LNCaP clone FGC (cell line): ENCODE measurements around the gene KREMEN1.
A peak's percentile ranks its signal among the peaks of the same experiment; 100 is the strongest.

Source experiments
- DNase-seq: peaks from one replicate; pipeline ENCODE4 v3.0.0-alpha.2; 2011; ENCODE audit warnings: low read depth
- H3K4me3 ChIP-seq: 2 replicates; pipeline ENCODE4 v1.5.1; 2011; ENCODE audit warnings: mild to moderate bottlenecking, low read depth, low read length, control low read depth
- TF ChIP-seq, protein P1 (sequence below): IDR thresholded peaks from 2 replicates; pipeline ENCODE4 v1.5.1; 2012; ENCODE audit warnings: mild to moderate bottlenecking; ENCODE audit not compliant: control insufficient read depth, insufficient read depth; ENCODE audit errors: extremely low read depth

The KREMEN1 gene

DNA sequence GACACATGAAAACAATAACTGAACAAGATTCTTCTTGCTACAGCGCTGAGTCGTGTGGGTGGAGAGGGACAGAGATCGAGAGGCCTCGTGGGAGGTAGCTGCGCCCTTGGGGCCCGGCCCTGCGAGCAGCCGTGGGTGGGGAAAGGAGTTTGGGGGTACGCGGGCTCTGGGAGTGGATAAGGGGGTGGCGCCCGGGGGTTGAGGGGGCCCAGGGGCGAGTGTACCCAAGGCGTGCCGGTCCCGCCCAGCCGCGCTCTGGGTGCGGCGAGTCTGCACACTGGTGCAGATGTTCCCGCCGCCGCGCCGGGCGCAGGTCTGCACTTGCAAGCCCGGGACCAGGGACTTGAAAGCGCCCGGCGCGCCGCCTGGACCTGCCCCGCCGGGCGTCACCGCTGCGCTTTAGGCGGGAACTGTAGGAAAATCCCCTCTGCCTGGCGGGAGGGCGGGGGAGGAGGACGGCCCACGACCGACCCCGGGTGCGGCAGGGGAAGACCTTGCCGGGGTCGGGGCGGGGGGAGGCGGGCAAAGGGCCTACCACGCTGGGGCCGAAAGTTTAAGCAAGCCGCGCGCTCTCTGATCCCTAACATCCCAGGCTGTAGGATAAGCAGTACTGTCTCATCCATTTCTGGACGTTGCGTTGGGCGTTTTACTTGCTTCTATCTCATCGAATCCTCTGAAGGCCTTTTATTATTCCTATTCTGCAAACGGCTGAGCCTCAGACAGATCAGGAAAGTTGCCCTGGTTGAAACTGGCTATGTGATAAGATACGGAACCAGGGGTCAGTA is 1.4 kb upstream of the KREMEN1 start:
- H3K4me3 ChIP-seq, result no peak overlapping the region
- TF ChIP-seq, protein P1, sequence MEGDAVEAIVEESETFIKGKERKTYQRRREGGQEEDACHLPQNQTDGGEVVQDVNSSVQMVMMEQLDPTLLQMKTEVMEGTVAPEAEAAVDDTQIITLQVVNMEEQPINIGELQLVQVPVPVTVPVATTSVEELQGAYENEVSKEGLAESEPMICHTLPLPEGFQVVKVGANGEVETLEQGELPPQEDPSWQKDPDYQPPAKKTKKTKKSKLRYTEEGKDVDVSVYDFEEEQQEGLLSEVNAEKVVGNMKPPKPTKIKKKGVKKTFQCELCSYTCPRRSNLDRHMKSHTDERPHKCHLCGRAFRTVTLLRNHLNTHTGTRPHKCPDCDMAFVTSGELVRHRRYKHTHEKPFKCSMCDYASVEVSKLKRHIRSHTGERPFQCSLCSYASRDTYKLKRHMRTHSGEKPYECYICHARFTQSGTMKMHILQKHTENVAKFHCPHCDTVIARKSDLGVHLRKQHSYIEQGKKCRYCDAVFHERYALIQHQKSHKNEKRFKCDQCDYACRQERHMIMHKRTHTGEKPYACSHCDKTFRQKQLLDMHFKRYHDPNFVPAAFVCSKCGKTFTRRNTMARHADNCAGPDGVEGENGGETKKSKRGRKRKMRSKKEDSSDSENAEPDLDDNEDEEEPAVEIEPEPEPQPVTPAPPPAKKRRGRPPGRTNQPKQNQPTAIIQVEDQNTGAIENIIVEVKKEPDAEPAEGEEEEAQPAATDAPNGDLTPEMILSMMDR, result no peak
- no peak for DNase-seq

DNA sequence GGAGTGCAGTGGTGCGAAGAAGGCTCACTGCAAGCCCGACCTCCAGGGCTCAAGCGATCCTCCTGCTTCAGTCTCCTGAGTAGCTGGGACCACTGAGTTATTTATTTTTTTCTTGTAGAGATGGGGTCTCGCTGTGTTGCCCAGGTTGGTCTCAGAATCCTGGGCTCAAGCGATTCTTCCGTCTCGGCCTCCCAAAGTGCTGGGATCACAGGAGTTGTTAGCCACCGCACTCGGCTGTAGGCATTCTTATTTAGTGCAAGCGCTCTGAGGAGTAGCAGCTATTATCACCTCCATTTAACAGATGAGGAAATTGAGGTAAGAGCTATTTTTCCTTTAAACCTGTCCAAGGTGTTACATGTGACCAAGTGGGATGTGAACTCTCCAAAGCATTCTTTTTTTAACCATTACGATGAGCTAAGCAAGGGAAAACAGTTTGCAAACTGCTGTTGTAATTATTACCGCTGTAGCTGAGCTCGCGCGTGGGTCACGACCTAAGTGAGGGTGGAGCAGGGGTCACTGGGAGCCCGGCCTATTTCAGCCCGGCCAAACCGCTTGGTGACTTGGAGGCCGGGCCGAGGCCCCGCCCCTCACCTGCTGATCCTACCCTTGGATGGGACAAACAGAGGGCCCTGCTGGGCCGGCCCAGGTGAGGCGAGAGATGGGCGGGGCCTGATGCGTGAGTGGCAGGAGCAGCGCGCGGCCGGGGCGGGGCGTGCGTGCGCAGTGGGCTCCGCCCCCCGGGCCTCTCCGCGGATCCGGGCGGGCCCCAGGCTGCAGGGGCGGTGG is 449 bp upstream of the KREMEN1 start:
- TF ChIP-seq, protein P1, result no peak
- DNase-seq, result peak; percentile 81
- H3K4me3 ChIP-seq, result no peak overlapping the region

DNA sequence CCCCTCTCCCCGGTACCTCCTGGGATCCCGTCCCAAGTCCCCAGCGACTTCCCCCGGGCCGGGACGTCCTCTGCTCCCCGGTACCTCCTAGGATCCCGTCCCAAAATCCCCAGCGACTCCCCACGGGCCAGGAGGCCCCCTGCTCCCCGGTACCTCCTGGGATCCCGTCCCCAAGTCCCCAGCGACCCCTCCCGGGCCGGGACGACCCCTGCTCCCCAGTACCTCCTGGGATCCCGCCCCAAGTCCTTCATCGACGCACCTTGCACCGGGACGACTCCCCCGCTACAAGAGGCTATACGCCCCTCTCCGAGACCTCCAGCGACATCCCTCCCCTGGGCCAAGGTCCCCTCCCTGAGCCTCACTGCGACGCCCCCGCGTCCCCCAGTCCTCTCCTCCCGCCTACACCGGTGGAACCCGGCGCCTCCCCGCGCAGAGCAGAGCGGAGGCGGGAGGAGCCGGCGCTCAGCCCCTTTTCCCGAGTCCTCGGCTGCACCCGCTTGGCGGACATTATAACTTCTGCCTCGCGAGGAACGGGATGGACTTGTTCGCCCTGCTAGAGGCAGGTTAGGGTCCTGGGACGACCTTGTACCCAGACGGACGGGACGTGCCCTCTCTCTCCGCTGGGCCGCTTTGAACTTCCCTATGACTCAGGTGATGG is 912 bp downstream of the KREMEN1 start:
- TF ChIP-seq, protein P1, result no peak
- H3K4me3 ChIP-seq, result peak overlapping the region; percentile 64
- DNase-seq, result no peak

DNA sequence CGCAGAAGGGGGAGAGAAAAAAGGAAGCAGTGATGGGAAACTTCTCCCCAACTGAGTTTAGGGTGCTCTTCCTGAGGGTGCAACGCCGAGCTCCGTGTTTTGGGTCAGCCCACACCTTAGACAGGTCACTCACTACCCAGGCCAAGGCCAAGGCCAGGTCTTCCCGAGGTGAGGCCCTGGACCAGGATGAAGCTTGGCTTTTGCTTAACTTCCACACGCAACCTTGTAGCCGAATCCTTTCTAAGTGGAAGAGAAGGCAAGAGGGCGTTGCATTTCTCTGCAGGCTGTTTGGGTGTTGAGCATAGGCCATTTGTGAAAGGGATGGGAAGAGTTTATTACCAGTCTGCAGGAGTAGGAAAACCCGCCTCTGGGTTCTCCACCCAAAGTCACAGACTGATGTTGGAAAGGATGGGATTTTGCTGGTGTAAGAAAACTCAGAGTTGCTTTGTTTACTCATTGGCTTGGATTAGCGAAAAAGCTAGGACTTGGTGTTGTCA is 1.5 kb downstream of the KREMEN1 start:
- TF ChIP-seq, protein P1, result no peak
- H3K4me3 ChIP-seq, result no peak overlapping the region
- no peak for DNase-seq

DNA sequence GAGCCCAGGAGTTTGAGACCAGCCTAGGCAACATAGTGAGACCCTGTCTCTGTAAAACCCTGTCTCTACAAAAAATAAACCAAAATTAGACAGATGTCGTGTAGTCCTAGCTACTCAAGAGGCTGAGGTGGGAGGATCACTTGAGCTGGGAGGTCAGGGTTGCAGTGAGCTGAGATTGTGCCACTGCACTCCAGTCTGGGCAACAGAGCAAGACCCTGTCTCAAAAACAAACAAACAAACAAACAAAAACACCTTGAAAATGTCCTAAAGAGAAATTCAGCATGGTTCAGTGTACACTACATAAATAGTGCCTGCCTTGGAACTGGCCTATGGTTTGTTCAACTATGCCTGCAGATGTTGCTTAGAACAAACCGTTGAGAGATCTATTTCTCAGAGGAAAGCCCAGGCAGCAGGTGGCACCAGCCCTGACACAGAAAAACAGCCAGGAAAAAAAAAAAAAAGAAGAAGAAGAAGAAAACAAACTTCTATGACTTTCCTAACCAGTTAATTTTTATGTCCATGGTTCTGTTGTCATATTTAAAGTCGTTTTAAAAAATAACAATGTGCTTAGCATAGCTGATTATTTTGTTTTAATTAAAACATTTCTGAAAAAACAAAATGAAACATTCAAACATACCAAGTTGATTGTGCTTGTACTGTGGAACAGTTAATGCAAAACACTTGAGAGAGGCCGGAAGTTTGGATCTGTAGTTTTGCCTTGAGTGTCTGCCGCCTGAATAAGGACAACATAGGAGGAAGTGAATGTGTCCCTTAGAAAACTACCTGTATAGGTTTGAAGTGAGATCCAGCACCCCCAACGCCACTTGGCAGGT is 5.4 kb downstream of the KREMEN1 start:
- H3K4me3 ChIP-seq, result no peak overlapping the region
- TF ChIP-seq, protein P1, result no peak
- DNase-seq, result no peak

DNA sequence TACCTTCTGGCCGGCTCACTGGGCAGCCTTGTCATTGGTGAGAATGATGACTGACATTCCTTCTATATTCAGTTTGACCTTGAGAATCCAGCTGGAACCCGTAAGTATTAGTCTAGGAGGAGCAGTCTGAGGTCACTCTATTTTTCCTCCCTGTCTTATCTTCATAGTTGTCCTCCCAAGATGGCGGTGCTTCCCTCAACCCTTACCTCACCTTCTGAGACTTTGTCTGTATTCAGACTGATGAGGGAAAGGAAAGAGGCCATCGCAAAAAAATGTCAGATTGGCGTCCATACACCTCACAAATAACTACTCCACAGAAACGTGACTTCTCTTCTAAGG is 6.0 kb downstream of the KREMEN1 start:
- no peak overlapping the region for H3K4me3 ChIP-seq
- no peak for DNase-seq
- TF ChIP-seq, protein P1, result no peak
